Fibroblast of lung (primary cell): ENCODE data around the gene ARHGEF6. TPM values are rescaled to one million over a fixed set of nuclear protein-coding genes. Genes with fewer than 3 reads are reported as not detected.

Source experiments
- DNase-seq, 2 donors: peaks; one replicate each; pipeline versions ENCODE4 v3.0.0 to v3.0.0-alpha.2; 2010; ENCODE audit warnings: low read depth in 2 of 2
- H2AFZ ChIP-seq: 2 replicates; pipeline ENCODE4 v1.5.1; 2012; ENCODE audit warnings: low read length, control low read depth, inconsistent platforms
- H3K27ac ChIP-seq: 2 replicates; pipeline ENCODE4 v1.5.1; 2011; ENCODE audit warnings: low read length, control low read depth; ENCODE audit not compliant: insufficient read depth
- H3K27me3 ChIP-seq: 2 replicates; pipeline ENCODE4 v1.5.1; 2011; ENCODE audit warnings: mild to moderate bottlenecking, low read length; ENCODE audit not compliant: control insufficient read depth, insufficient read depth
- H3K36me3 ChIP-seq: 2 replicates; pipeline ENCODE4 v1.5.1; 2011; ENCODE audit warnings: low read length; ENCODE audit not compliant: control insufficient read depth, insufficient read depth
- H3K4me1 ChIP-seq: 2 replicates; pipeline ENCODE4 v1.5.1; 2011; ENCODE audit warnings: low read length; ENCODE audit not compliant: control insufficient read depth, insufficient read depth; ENCODE audit errors: extremely low read depth
- H3K4me2 ChIP-seq: 2 replicates; pipeline ENCODE4 v1.5.1; 2011; ENCODE audit warnings: low read length, control low read depth; ENCODE audit not compliant: insufficient read depth; ENCODE audit errors: extremely low read depth
- H3K4me3 ChIP-seq, 4 experiments: fragments of 200-600 bp in 1 of 4; sonication (generic) in 1 of 4; replicated peaks in 1 of 4; 2 replicates each; pipeline ENCODE4 v1.5.1; 2011 to 2016; ENCODE audit warnings: low read length in 4 of 4, low read depth in 3 of 4, mild to moderate bottlenecking in 3 of 4, control low read depth in 2 of 4, inconsistent platforms in 1 of 4, mixed read lengths in 1 of 4; ENCODE audit not compliant: insufficient read depth in 1 of 4; ENCODE audit errors: control extremely low read depth in 1 of 4
- H3K79me2 ChIP-seq: 2 replicates; pipeline ENCODE4 v1.5.1; 2012; ENCODE audit warnings: mild to moderate bottlenecking, low read length, inconsistent platforms; ENCODE audit not compliant: control insufficient read depth, insufficient read depth
- H3K9ac ChIP-seq: 2 replicates; pipeline ENCODE4 v1.5.1; 2011; ENCODE audit warnings: mild to moderate bottlenecking, low read length, control low read depth; ENCODE audit not compliant: insufficient read depth
- H3K9me3 ChIP-seq: 2 replicates; pipeline ENCODE4 v1.5.1; 2012; ENCODE audit warnings: low read depth, low read length; ENCODE audit not compliant: control insufficient read depth, insufficient read depth
- H4K20me1 ChIP-seq: 2 replicates; pipeline ENCODE4 v1.5.1; 2011; ENCODE audit warnings: low read length; ENCODE audit not compliant: control insufficient read depth, insufficient read depth; ENCODE audit errors: extremely low read depth
- EZH2 ChIP-seq: IDR thresholded peaks from 2 replicates; pipeline ENCODE4 v1.5.1; 2012; ENCODE audit warnings: low read length, control low read depth, mild to moderate bottlenecking; ENCODE audit errors: missing control alignments
- polyA plus RNA-seq, 2 donors: library from polyadenylated mRNA; depleted of rRNA in 1 of 2; stranded (reverse) in 1 of 2; unstranded in 1 of 2; fragments of >200 nt; gene quantifications; 2 replicates each; pipeline ENCODE4 v1.2.1, GENCODE V29; 2011 to 2012; ENCODE audit warnings: missing spikeins in 1 of 2
- total RNA-seq: library from RNA; depleted of rRNA; stranded (reverse); fragments of >200 nt; gene quantifications from 2 replicates; pipeline ENCODE4 v1.2.1, GENCODE V29; 2014
- TF ChIP-seq, protein P1 (sequence below), 2 donors: IDR thresholded peaks in 1 of 2; conservative IDR thresholded peaks in 1 of 2; 1 replicate in 1 of 2; 2 replicates in 1 of 2; pipeline ENCODE4 v1.5.1; 2011 to 2012; ENCODE audit warnings: low read length in 2 of 2, control low read depth in 1 of 2, inconsistent platforms in 1 of 2, low read depth in 1 of 2, mild to moderate bottlenecking in 1 of 2

Gene ARHGEF6
- total and polyA plus RNA-seq, 2 donors (not counting 1 experiment from before 2014, with no cell fraction given): 30.1 to 32.5 TPM

DNA sequence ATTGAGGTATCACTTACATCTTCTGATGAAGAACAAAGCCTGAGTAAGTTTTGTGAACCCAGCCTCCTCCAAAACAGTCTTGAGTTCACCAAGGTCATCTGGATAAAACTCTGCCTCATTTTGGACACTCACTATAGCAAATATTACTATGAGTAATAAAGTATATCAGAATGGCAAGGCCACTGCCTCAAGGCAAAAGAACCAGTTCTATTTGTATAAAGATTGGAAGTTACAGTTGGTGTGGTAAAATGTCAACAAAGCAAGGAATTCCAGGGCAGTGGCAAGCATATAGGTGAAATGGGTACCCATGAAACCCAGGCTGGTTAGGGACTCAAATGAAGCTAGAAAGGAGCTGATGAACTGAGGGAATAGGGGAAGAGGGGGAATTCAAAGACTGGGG is 2.4 kb upstream of the ARHGEF6 start:
- no peaks in the 10 kb centered on the region for H3K4me1 ChIP-seq
- no peaks in the 10 kb centered on the region for H3K36me3 ChIP-seq
- TF ChIP-seq EZH2: no peak
- TF ChIP-seq, protein P1, sequence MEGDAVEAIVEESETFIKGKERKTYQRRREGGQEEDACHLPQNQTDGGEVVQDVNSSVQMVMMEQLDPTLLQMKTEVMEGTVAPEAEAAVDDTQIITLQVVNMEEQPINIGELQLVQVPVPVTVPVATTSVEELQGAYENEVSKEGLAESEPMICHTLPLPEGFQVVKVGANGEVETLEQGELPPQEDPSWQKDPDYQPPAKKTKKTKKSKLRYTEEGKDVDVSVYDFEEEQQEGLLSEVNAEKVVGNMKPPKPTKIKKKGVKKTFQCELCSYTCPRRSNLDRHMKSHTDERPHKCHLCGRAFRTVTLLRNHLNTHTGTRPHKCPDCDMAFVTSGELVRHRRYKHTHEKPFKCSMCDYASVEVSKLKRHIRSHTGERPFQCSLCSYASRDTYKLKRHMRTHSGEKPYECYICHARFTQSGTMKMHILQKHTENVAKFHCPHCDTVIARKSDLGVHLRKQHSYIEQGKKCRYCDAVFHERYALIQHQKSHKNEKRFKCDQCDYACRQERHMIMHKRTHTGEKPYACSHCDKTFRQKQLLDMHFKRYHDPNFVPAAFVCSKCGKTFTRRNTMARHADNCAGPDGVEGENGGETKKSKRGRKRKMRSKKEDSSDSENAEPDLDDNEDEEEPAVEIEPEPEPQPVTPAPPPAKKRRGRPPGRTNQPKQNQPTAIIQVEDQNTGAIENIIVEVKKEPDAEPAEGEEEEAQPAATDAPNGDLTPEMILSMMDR (conservative IDR thresholded peaks at IDR 0.05 in 1 of 2, IDR thresholded peaks at IDR 0.05 in 1 of 2; ENCODE audit: low read depth in 1 of 2, low read length in 2 of 2): no peak
- no peaks in the 10 kb centered on the region for H3K79me2 ChIP-seq
- H3K9ac ChIP-seq: no peak overlapping the region
- H3K4me2 ChIP-seq: no peak overlapping the region
- H3K27ac ChIP-seq: no peak overlapping the region
- no peaks in the 10 kb centered on the region for H3K9me3 ChIP-seq
- no peak overlapping the region for H2AFZ ChIP-seq
- no peaks in the 10 kb centered on the region for H4K20me1 ChIP-seq
- no peak for DNase-seq
- no peaks in the 10 kb centered on the region for H3K27me3 ChIP-seq
- H3K4me3 ChIP-seq: no peak overlapping the region

- Histone ChIP-seq H3K79me2 (no peaks in the 10 kb centered on the region), H3K4me2 (peak overlapping the region; percentile 72), H3K9me3 (no peaks in the 10 kb centered on the region), H2AFZ (peak overlapping the region; percentile 34), H3K4me3 (peak overlapping the region in 3 of 4 experiments; percentile 16 to 52 (median 22)), H3K27ac (no peak overlapping the region), H3K27me3 (no peaks in the 10 kb centered on the region), H4K20me1 (no peaks in the 10 kb centered on the region), H3K36me3 (no peaks in the 10 kb centered on the region), H3K9ac (no peak overlapping the region), H3K4me1 (no peaks in the 10 kb centered on the region)
- peak in 1 of 2 donors; percentile 19 for DNase-seq
- TF ChIP-seq, protein P1 (conservative IDR thresholded peaks at IDR 0.05 in 1 of 2, IDR thresholded peaks at IDR 0.05 in 1 of 2; ENCODE audit: low read depth in 1 of 2, low read length in 2 of 2): no peak
- TF ChIP-seq EZH2: no peak
Observed at GRCh38 chrX:136781180-136781797, 557 bp upstream of the ARHGEF6 start.

DNA sequence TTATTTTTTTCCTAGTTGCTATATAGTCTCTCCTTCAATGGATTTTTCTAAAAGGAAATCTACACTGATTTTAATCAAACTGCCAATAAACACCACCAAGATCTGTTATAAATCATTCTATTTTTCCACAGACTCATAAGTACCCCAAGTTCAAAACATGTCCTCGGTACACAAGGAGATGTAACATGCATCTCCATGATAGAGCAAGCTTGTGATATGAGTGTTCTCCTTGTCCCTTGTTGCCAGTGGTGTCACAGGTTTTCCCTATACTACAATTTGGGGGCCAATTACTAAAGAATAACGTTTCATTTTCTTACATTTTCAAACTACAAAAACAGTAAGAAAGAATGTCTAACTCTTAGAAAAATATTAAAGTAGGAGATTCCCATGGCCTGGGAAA is 491 bp downstream of the ARHGEF6 start:
- DNase-seq: no peak
- H3K27ac ChIP-seq: no peak overlapping the region

More for the DNA sequence above, 491 bp downstream of the ARHGEF6 start:
- H3K36me3 ChIP-seq: no peaks in the 10 kb centered on the region
- H3K27me3 ChIP-seq: no peaks in the 10 kb centered on the region
- no peak for TF ChIP-seq EZH2
- TF ChIP-seq, protein P1 (conservative IDR thresholded peaks at IDR 0.05 in 1 of 2, IDR thresholded peaks at IDR 0.05 in 1 of 2; ENCODE audit: low read depth in 1 of 2, low read length in 2 of 2): no peak
- no peak overlapping the region for H3K9ac ChIP-seq
- peak overlapping the region; percentile 54 for H3K4me2 ChIP-seq
- H3K4me1 ChIP-seq: no peaks in the 10 kb centered on the region
- no peaks in the 10 kb centered on the region for H4K20me1 ChIP-seq
- peak overlapping the region; percentile 29 for H2AFZ ChIP-seq
- peak overlapping the region in 3 of 4 experiments; percentile 22 to 52 (median 26) for H3K4me3 ChIP-seq
- no peaks in the 10 kb centered on the region for H3K9me3 ChIP-seq
- H3K79me2 ChIP-seq: no peaks in the 10 kb centered on the region
